Gastroesophageal sphincter (tissue), 4 donors: Measurements from ENCODE around the gene DCBLD1. TPM values are rescaled to one million over a fixed set of nuclear protein-coding genes. Genes with fewer than 3 reads are reported as not detected.

Experiments
- ATAC-seq: fragments of 150-250 bp; one replicate; pipeline ENCODE4 v1.9.1; 2016; ENCODE audit warnings: mild to moderate bottlenecking, moderate library complexity
- H3K27ac ChIP-seq, 4 donors: fragments of 200-600 bp; sonication (generic) in 3 of 4; 1 replicate in 3 of 4; 2 replicates in 1 of 4; pipeline ENCODE4 v1.5.1; 2016 to 2019
- H3K27me3 ChIP-seq: fragments of 200-600 bp; sonication (generic); one replicate; pipeline ENCODE4 v1.5.1; 2019
- H3K36me3 ChIP-seq, 2 donors: fragments of 200-600 bp; sonication (generic); one replicate each; pipeline ENCODE4 v1.5.1; 2019; ENCODE audit warnings: control low read depth in 1 of 2
- H3K4me1 ChIP-seq, 3 donors: fragments of 200-600 bp; sonication (generic); 1 replicate in 2 of 3; 2 replicates in 1 of 3; pipeline ENCODE4 v1.5.1; 2016 to 2019; ENCODE audit warnings: control low read depth in 2 of 3
- H3K4me3 ChIP-seq, 2 donors: fragments of 200-600 bp; sonication (generic); one replicate each; pipeline ENCODE4 v1.5.1; 2019; ENCODE audit warnings: mild to moderate bottlenecking in 1 of 2, moderate library complexity in 1 of 2
- H3K9me3 ChIP-seq, 3 donors: fragments of 200-600 bp; sonication (generic); one replicate each; pipeline ENCODE4 v1.5.1; 2017 to 2019; ENCODE audit warnings: control low read depth in 2 of 3
- CTCF ChIP-seq, 4 experiments: fragments of 200-600 bp in 2 of 4; fragments of 450-650 bp in 2 of 4; sonication (generic) in 1 of 4; IDR thresholded peaks; one replicate each; pipeline ENCODE4 v1.5.1; 2017 to 2019; ENCODE audit warnings: antibody characterized with exemption in 4 of 4, mild to moderate bottlenecking in 2 of 4, moderate library complexity in 2 of 4
- EP300 ChIP-seq: sonication (generic); formaldehyde crosslinking; IDR thresholded peaks from one replicate; pipeline ENCODE4 v1.6.1; 2017; ENCODE audit warnings: antibody characterized with exemption, mild to moderate bottlenecking
- POLR2A ChIP-seq, 2 donors: fragments of 450-650 bp; IDR thresholded peaks; one replicate each; pipeline ENCODE4 v1.6.1; 2017; ENCODE audit warnings: antibody characterized with exemption in 2 of 2, mild to moderate bottlenecking in 2 of 2, moderate library complexity in 1 of 2
- POLR2AphosphoS5 ChIP-seq: sonication (generic); formaldehyde crosslinking; IDR thresholded peaks from one replicate; pipeline ENCODE4 v1.6.1; 2017; ENCODE audit warnings: antibody characterized with exemption
- WGBS, 2 donors: methylation state at CpG; one replicate each; pipeline ENCODE4 v1.1.5; 2018; ENCODE audit warnings: low coverage in 1 of 2; 5-methylcytosine and 5-hydroxymethylcytosine counted together
- total RNA-seq, 4 donors: library from RNA; depleted of rRNA; stranded (reverse); fragments of >200 nt; gene quantifications; one replicate each; pipeline ENCODE4 v1.1.0, GENCODE V29; 2016

DCBLD1 gene
- total RNA-seq, 4 donors from 2014 or later = 5.0 to 10.9 (median 8.3) TPM

- no peaks in the 10 kb centered on the region for H3K9me3 ChIP-seq
- no peak overlapping the region for H3K27ac ChIP-seq
- no peak for TF ChIP-seq CTCF (IDR thresholded peaks at IDR 0.05)
- no peak for TF ChIP-seq POLR2AphosphoS5
- TF ChIP-seq EP300 = no peak
- no peak for TF ChIP-seq POLR2A (IDR thresholded peaks at IDR 0.05)
- H3K4me3 ChIP-seq = no peak overlapping the region
- no peaks in the 10 kb centered on the region for H3K36me3 ChIP-seq
- H3K4me1 ChIP-seq = peaks cover 0 to 8% (median 0%) of the 10 kb centered on the region in 3 donors
- ATAC-seq = no peak
- WGBS, 2 donors = 94 to 95% methylated on average over 6 to 7 of the region's 7 CpGs
- H3K27me3 ChIP-seq = no peaks in the 10 kb centered on the region
These were observed 29.8 kb downstream of the DCBLD1 start for GRCh38 chr6:117512056-117512828.

GRCh38 chr6:117512987-117513573 lies 30.6 kb downstream of the DCBLD1 start:
- Histone ChIP-seq H3K36me3 (no peaks in the 10 kb centered on the region), H3K4me3 (no peak overlapping the region), H3K9me3 (no peaks in the 10 kb centered on the region), H3K4me1 (peaks cover 0 to under 1% (median 0%) of the 10 kb centered on the region in 3 donors), H3K27ac (no peak overlapping the region), H3K27me3 (no peaks in the 10 kb centered on the region)
- 50 to 70% methylated on average over 2 of the region's 2 CpGs for WGBS, 2 donors
- TF ChIP-seq CTCF (IDR thresholded peaks at IDR 0.05) (no peak), POLR2A (IDR thresholded peaks at IDR 0.05) (no peak), EP300 (no peak), POLR2AphosphoS5 (no peak)
- no peak for ATAC-seq

GRCh38 chr6:117513778-117514365 lies 31.4 kb downstream of the DCBLD1 start:
- no peak for ATAC-seq
- no peak overlapping the region for H3K27ac ChIP-seq
- H3K4me1 ChIP-seq = no peaks in the 10 kb centered on the region
- 81 to 83% methylated on average over 6 to 7 of the region's 7 CpGs for WGBS, 2 donors
- TF ChIP-seq EP300 (no peak), POLR2AphosphoS5 (no peak), POLR2A (IDR thresholded peaks at IDR 0.05) (no peak), CTCF (IDR thresholded peaks at IDR 0.05) (no peak)
- no peaks in the 10 kb centered on the region for H3K36me3 ChIP-seq
- no peaks in the 10 kb centered on the region for H3K27me3 ChIP-seq
- H3K4me3 ChIP-seq = no peak overlapping the region
- no peaks in the 10 kb centered on the region for H3K9me3 ChIP-seq

GRCh38 chr6:117514655-117515054 lies 32.2 kb downstream of the DCBLD1 start:
- no peak overlapping the region for H3K4me3 ChIP-seq
- no peak for ATAC-seq
- 86% methylated on average over 1 of the region's 1 CpG; no CpG with 5 or more reads in 1 of the 2 donors for WGBS, 2 donors
- TF ChIP-seq POLR2AphosphoS5 (no peak), EP300 (no peak), CTCF (IDR thresholded peaks at IDR 0.05) (no peak), POLR2A (IDR thresholded peaks at IDR 0.05) (no peak)
- H3K9me3 ChIP-seq = no peaks in the 10 kb centered on the region
- H3K27me3 ChIP-seq = no peaks in the 10 kb centered on the region
- H3K4me1 ChIP-seq = no peaks in the 10 kb centered on the region
- H3K27ac ChIP-seq = no peak overlapping the region
- no peaks in the 10 kb centered on the region for H3K36me3 ChIP-seq
